Stomach (tissue), 4 donors: Measurements from ENCODE around the gene MAGI2.

ENCODE experiments used
- CTCF ChIP-seq, 7 experiments: fragments of 450-650 bp in 4 of 7; fragments of 200-600 bp in 3 of 7; sonication (generic) in 3 of 7; IDR thresholded peaks; one replicate each; pipeline ENCODE4 v1.5.1; 2016 to 2019; ENCODE audit warnings: antibody characterized with exemption in 7 of 7, control low read depth in 2 of 7, mild to moderate bottlenecking in 1 of 7
- EP300 ChIP-seq: sonication (generic); formaldehyde crosslinking; IDR thresholded peaks from one replicate; pipeline ENCODE4 v1.6.1; 2017; ENCODE audit warnings: antibody characterized with exemption
- POLR2A ChIP-seq, 4 donors: fragments of 450-650 bp; IDR thresholded peaks; one replicate each; pipeline ENCODE4 v1.6.1; 2016; ENCODE audit warnings: antibody characterized with exemption in 4 of 4, control low read depth in 2 of 4, mild to moderate bottlenecking in 1 of 4, moderate library complexity in 1 of 4
- POLR2AphosphoS5 ChIP-seq, 3 donors: sonication (generic); formaldehyde crosslinking; IDR thresholded peaks; one replicate each; pipeline ENCODE4 v1.6.1; 2016; ENCODE audit warnings: antibody characterized with exemption in 3 of 3

- TF ChIP-seq CTCF (IDR thresholded peaks at IDR 0.05) (peak in 2 of 7 experiments; percentile 10 to 16), EP300 (no peak), POLR2A (IDR thresholded peaks at IDR 0.05) (no peak), POLR2AphosphoS5 (IDR thresholded peaks at IDR 0.05) (no peak)
Observed at GRCh38 chr7:79282070-79282694, 171.3 kb downstream of the MAGI2 start.
